Endodermal cell (in vitro differentiated cells): ENCODE data around the gene EMC9. TPM values are rescaled to one million over a fixed set of nuclear protein-coding genes. Genes with fewer than 3 reads are reported as not detected.

Experiments used
- DNase-seq: peaks from one replicate; pipeline ENCODE4 v3.0.0-alpha.2; 2017
- H3K27ac ChIP-seq: 2 replicates; pipeline ENCODE4 v1.5.1; 2013; ENCODE audit warnings: mild to moderate bottlenecking, low read depth, low read length, moderate library complexity
- H3K27me3 ChIP-seq: 2 replicates; pipeline ENCODE4 v1.6.1; 2013; ENCODE audit warnings: mild to moderate bottlenecking, low read length, moderate library complexity; ENCODE audit not compliant: insufficient read depth, control insufficient read depth, poor library complexity, severe bottlenecking
- H3K36me3 ChIP-seq: 2 replicates; pipeline ENCODE4 v1.7.0; 2013; ENCODE audit warnings: mild to moderate bottlenecking, low read length, moderate library complexity; ENCODE audit not compliant: control insufficient read depth, insufficient read depth
- H3K4me1 ChIP-seq: one replicate; pipeline ENCODE4 v1.7.0; 2013; ENCODE audit warnings: low read length; ENCODE audit not compliant: control insufficient read depth, insufficient read depth
- H3K4me3 ChIP-seq: 2 replicates; pipeline ENCODE4 v1.5.1; 2013; ENCODE audit warnings: mild to moderate bottlenecking, low read length, moderate library complexity
- H3K9ac ChIP-seq: 2 replicates; pipeline ENCODE4 v1.6.1; 2013; ENCODE audit warnings: mild to moderate bottlenecking, low read length, moderate library complexity; ENCODE audit not compliant: poor library complexity, severe bottlenecking; ENCODE audit errors: extremely low read depth
- H3K9me3 ChIP-seq: 2 replicates; pipeline ENCODE4 v1.6.1; 2013; ENCODE audit warnings: mild to moderate bottlenecking, low read length, moderate library complexity; ENCODE audit not compliant: control insufficient read depth
- H3K27ac Mint-ChIP-seq: 2 replicates; pipeline ENCODE4 v1.8.0; 2020; ENCODE audit warnings: mixed read lengths
- H3K27me3 Mint-ChIP-seq: 2 replicates; pipeline ENCODE4 v1.8.0; 2021; ENCODE audit warnings: mild to moderate bottlenecking, mixed read lengths; ENCODE audit not compliant: insufficient read depth
- H3K36me3 Mint-ChIP-seq: 2 replicates; pipeline ENCODE4 v1.8.0; 2020; ENCODE audit warnings: low read depth, mixed read lengths
- H3K4me1 Mint-ChIP-seq: 2 replicates; pipeline ENCODE4 v1.8.0; 2020; ENCODE audit warnings: mixed read lengths
- H3K4me3 Mint-ChIP-seq: 2 replicates; pipeline ENCODE4 v1.8.0; 2020; ENCODE audit warnings: mild to moderate bottlenecking, moderate library complexity, mixed read lengths
- H3K9me3 Mint-ChIP-seq: 2 replicates; pipeline ENCODE4 v1.8.0; 2020; ENCODE audit warnings: mild to moderate bottlenecking, mixed read lengths
- CTCF ChIP-seq: fragments of 200-600 bp; sonication (generic); conservative IDR thresholded peaks from 2 replicates; pipeline ENCODE4 v1.5.0; 2021; ENCODE audit warnings: antibody characterized with exemption, mild to moderate bottlenecking
- WGBS, 2 experiments: methylation state at CpG; one replicate each; pipeline versions ENCODE4 v1.1.5 to v1.1.7; 2013; ENCODE audit warnings: missing lambda C conversion rate in 2 of 2, mixed read lengths in 1 of 2; ENCODE audit not compliant: insufficient coverage in 1 of 2, insufficient read length in 1 of 2; 5-methylcytosine and 5-hydroxymethylcytosine counted together
- total RNA-seq, 2 donors: library from RNA; stranded (reverse); fragmentation: NEBNext Ultra II Directional in 1 of 2; extraction: Animal tissue kit (Norgen Biotek cat#: 25700) in 1 of 2; gene quantifications; 2 replicates in 1 of 2; 3 replicates in 1 of 2; pipeline ENCODE4 v1.2.1, GENCODE V29; 2021

The EMC9 gene
- total RNA-seq, 2 donors from 2014 or later = 34.0 to 39.5 TPM

- Mint-ChIP-seq H3K27me3 (no peaks in the 10 kb centered on the region), H3K4me3 (no peak overlapping the region), H3K4me1 (no peaks in the 10 kb centered on the region), H3K27ac (no peak overlapping the region), H3K9me3 (no peaks in the 10 kb centered on the region), H3K36me3 (peaks cover 59% of the 10 kb centered on the region)
- Histone ChIP-seq H3K4me3 (no peak overlapping the region), H3K27me3 (no peaks in the 10 kb centered on the region), H3K4me1 (no peaks in the 10 kb centered on the region), H3K36me3 (peaks cover 44% of the 10 kb centered on the region), H3K9ac (no peak overlapping the region), H3K9me3 (no peaks in the 10 kb centered on the region), H3K27ac (no peak overlapping the region)
- no peak for TF ChIP-seq CTCF
- WGBS, 2 experiments = 92 to 94% methylated on average over 4 to 12 of the region's 12 CpGs
- no peak for DNase-seq
These were observed 37.2 kb upstream of the EMC9 start for GRCh38 chr14:24178399-24179178.

GRCh38 chr14:24177891-24178290, 36.5 kb upstream of the EMC9 start:
- H3K27me3 Mint-ChIP-seq = no peaks in the 10 kb centered on the region
- no peak for TF ChIP-seq CTCF
- 95 to 100% methylated on average over 3 to 13 of the region's 14 CpGs for WGBS, 2 experiments
- no peak for DNase-seq
- H3K9me3 Mint-ChIP-seq = no peaks in the 10 kb centered on the region
- Histone ChIP-seq H3K9me3 (no peaks in the 10 kb centered on the region), H3K27me3 (no peaks in the 10 kb centered on the region), H3K36me3 (peaks cover 37% of the 10 kb centered on the region), H3K4me3 (no peak overlapping the region), H3K4me1 (no peaks in the 10 kb centered on the region), H3K9ac (no peak overlapping the region), H3K27ac (no peak overlapping the region)
- no peak overlapping the region for H3K4me3 Mint-ChIP-seq
- peaks cover 58% of the 10 kb centered on the region for H3K36me3 Mint-ChIP-seq
- no peak overlapping the region for H3K27ac Mint-ChIP-seq
- H3K4me1 Mint-ChIP-seq = no peaks in the 10 kb centered on the region

GRCh38 chr14:24177041-24177825, 35.8 kb upstream of the EMC9 start:
- H3K27ac Mint-ChIP-seq = peak overlapping the region; percentile 19
- no peak for DNase-seq
- H3K4me1 Mint-ChIP-seq = no peaks in the 10 kb centered on the region
- Histone ChIP-seq H3K27ac (no peak overlapping the region), H3K27me3 (no peaks in the 10 kb centered on the region), H3K36me3 (peaks cover 35% of the 10 kb centered on the region), H3K9me3 (no peaks in the 10 kb centered on the region), H3K4me1 (no peaks in the 10 kb centered on the region), H3K4me3 (no peak overlapping the region), H3K9ac (no peak overlapping the region)
- H3K9me3 Mint-ChIP-seq = no peaks in the 10 kb centered on the region
- H3K36me3 Mint-ChIP-seq = peaks cover 54% of the 10 kb centered on the region
- 94 to 98% methylated on average over 7 to 12 of the region's 12 CpGs for WGBS, 2 experiments
- TF ChIP-seq CTCF = no peak
- H3K27me3 Mint-ChIP-seq = no peaks in the 10 kb centered on the region
- no peak overlapping the region for H3K4me3 Mint-ChIP-seq
